BJ (cell line): Measurements from ENCODE around the gene LMBR1L. TPM values are rescaled to one million over a fixed set of nuclear protein-coding genes. Genes with fewer than 3 reads are reported as not detected.
"Not testable (repeated sequence)": the region's sequence is repeated elsewhere in the genome, so short reads cannot be mapped to it uniquely, and the experiment has no call there.

Source experiments
- CTCF ChIA-PET: fragments of 350-600 bp; formaldehyde crosslinking; extraction: SDS; loops from one replicate; lab custom pipeline; 2021; ENCODE audit warnings: antibody characterized with exemption, inconsistent platforms; lab: Yijun Ruan, JAX
- POLR2A ChIA-PET: fragments of 300-600 bp; sonication (Branson Sonifier 250); formaldehyde crosslinking; extraction: SDS; loops from one replicate; lab custom pipeline; 2021; ENCODE audit warnings: antibody characterized with exemption; lab: Charles Lee
- DNase-seq: peaks from one replicate; pipeline ENCODE4 v3.0.0-alpha.2; 2011; ENCODE audit warnings: low read depth
- H3K27me3 ChIP-seq: 2 replicates; pipeline ENCODE4 v1.6.0; 2011; ENCODE audit warnings: low read length; ENCODE audit not compliant: control insufficient read depth, insufficient read depth
- H3K36me3 ChIP-seq: 2 replicates; pipeline ENCODE4 v1.5.1; 2011; ENCODE audit warnings: low read length; ENCODE audit not compliant: control insufficient read depth, insufficient read depth
- H3K4me3 ChIP-seq: 2 replicates; pipeline ENCODE4 v1.5.1; 2011; ENCODE audit warnings: low read depth, mild to moderate bottlenecking, control low read depth, low read length
- polyA plus RNA-seq: library from polyadenylated mRNA; depleted of rRNA; stranded (reverse); fragments of >200 nt; gene quantifications from 2 replicates; pipeline ENCODE4 v1.2.3, GENCODE V29; 2011
- TF ChIP-seq, protein P1 (sequence below): IDR thresholded peaks from 2 replicates; pipeline ENCODE4 v1.5.1; 2011; ENCODE audit warnings: low read depth, mild to moderate bottlenecking, control low read depth, inconsistent platforms, low read length, moderate library complexity; ENCODE audit not compliant: insufficient read depth

The LMBR1L gene
- polyA plus RNA-seq, 1 experiment, result 63.1 TPM

DNA sequence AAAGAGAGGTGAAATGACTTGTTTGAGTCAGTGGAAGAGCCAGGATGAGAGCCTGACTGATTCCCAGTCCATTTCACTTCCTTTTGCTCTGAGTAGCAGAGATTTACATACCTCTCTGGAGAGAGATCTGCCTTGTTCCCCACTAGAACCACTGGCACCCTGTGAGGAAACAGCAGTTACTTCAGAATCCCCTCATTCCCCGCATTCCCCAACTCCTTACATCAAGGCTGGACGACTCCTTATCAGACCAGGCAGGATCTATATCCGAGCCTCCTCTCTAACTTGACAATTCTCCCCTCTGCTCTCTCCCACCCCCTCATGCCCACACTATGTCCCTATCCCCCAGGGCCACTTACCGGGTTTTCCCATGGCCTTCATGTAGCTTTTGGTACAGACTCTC is 44.5 kb downstream of the LMBR1L start:
- Histone ChIP-seq H3K4me3 (no peak overlapping the region), H3K36me3 (no peaks in the 10 kb centered on the region), H3K27me3 (no peaks in the 10 kb centered on the region)
- POLR2A ChIA-PET, result interaction anchor here (0.7 kb wide), 1 partner anchor 45 kb away, joined by 3 read pairs; no protein-coding TSS in a partner anchor
- no peak for DNase-seq
- CTCF ChIA-PET, result interaction anchor here (1.0 to 7.5 kb wide), 8 partner anchors 9 to 59 kb away, joined by 3 to 98 read pairs (median 7); no protein-coding TSS in a partner anchor
- TF ChIP-seq, protein P1, sequence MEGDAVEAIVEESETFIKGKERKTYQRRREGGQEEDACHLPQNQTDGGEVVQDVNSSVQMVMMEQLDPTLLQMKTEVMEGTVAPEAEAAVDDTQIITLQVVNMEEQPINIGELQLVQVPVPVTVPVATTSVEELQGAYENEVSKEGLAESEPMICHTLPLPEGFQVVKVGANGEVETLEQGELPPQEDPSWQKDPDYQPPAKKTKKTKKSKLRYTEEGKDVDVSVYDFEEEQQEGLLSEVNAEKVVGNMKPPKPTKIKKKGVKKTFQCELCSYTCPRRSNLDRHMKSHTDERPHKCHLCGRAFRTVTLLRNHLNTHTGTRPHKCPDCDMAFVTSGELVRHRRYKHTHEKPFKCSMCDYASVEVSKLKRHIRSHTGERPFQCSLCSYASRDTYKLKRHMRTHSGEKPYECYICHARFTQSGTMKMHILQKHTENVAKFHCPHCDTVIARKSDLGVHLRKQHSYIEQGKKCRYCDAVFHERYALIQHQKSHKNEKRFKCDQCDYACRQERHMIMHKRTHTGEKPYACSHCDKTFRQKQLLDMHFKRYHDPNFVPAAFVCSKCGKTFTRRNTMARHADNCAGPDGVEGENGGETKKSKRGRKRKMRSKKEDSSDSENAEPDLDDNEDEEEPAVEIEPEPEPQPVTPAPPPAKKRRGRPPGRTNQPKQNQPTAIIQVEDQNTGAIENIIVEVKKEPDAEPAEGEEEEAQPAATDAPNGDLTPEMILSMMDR, result no peak

DNA sequence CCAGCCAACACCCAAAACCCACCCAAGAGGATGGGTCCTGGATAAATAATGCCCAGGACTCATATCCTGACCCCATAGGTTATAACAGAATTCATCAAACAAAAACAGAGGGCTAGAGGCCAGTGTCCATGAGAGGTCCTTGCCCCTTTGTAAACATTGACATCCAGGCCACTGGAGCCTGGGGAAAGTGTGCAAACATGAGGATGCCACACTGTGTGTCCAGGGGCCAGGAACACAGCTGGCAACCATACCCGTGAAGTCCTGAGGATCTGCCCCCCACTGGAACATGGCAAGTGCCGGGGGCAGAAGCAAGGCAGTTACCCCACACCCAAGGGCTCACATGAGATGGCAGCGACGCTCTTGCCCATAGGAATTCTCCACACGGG is 45.9 kb downstream of the LMBR1L start:
- no peaks in the 10 kb centered on the region for H3K27me3 ChIP-seq
- TF ChIP-seq, protein P1, result no peak
- H3K4me3 ChIP-seq, result no peak overlapping the region
- DNase-seq, result no peak
- H3K36me3 ChIP-seq, result no peaks in the 10 kb centered on the region
- POLR2A ChIA-PET, result no interaction called here
- CTCF ChIA-PET, result interaction anchor here (0.6 to 7.5 kb wide), 28 partner anchors 9 to 278 kb away, joined by 3 to 98 read pairs (median 7); partner anchors contain the start of genes DHH and LMBR1L

DNA sequence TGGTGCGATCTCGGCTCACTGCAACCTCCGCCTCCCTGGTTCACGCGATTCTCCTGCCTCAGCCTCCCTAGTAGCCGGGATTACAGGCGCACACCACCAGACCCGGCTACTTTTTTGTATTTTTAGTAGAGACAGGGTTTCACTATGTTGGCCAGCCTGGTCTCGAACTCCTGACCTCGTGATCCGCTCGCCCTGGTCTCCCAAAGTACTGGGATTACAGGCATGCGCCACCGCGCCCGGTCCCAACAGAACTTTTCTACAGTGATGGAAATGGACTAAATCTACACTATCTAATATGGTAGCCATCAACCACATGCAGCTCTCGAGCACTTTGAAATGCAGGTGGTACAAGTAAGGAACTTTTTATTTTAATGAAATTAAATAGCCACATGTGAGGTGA is 48.7 kb downstream of the LMBR1L start:
- H3K27me3 ChIP-seq, DNase-seq, H3K36me3 ChIP-seq, H3K4me3 ChIP-seq, POLR2A ChIA-PET: not testable (repeated sequence)
- CTCF ChIA-PET, result interaction anchor here (0.6 to 7.5 kb wide), 3 partner anchors 13 to 229 kb away, joined by 3 to 98 read pairs (median 38); no protein-coding TSS in a partner anchor

DNA sequence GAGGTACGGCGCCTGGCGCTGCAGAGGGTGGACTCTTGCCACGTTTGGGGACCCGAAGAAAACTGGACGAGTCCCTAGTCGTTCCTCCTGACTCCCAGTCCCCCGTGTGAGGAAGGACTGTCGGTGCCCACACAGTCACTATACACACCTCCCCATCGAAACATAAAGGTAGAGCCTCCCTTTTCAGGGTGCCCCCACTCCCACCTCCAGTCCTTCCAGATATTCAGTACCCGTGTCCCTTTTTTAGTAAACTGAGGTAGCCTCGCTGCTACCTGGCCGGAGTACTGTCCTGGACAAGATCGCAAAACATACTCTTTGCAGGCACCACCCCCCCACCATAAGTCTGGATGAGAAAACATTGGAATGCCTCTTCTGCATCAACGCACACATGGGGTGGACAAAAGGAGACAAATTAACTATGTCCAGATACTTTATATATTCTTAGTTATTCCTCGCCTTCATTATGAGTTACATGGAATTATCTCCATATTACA is 49.4 kb downstream of the LMBR1L start:
- DNase-seq, result no peak
- TF ChIP-seq, protein P1, result no peak
- Histone ChIP-seq H3K27me3 (no peaks in the 10 kb centered on the region), H3K36me3 (no peaks in the 10 kb centered on the region), H3K4me3 (peak overlapping the region; percentile 88)
- CTCF ChIA-PET, result interaction anchor here (0.6 kb wide), 1 partner anchor 230 kb away, joined by 3 read pairs; no protein-coding TSS in a partner anchor
- POLR2A ChIA-PET, result no interaction called here

DNA sequence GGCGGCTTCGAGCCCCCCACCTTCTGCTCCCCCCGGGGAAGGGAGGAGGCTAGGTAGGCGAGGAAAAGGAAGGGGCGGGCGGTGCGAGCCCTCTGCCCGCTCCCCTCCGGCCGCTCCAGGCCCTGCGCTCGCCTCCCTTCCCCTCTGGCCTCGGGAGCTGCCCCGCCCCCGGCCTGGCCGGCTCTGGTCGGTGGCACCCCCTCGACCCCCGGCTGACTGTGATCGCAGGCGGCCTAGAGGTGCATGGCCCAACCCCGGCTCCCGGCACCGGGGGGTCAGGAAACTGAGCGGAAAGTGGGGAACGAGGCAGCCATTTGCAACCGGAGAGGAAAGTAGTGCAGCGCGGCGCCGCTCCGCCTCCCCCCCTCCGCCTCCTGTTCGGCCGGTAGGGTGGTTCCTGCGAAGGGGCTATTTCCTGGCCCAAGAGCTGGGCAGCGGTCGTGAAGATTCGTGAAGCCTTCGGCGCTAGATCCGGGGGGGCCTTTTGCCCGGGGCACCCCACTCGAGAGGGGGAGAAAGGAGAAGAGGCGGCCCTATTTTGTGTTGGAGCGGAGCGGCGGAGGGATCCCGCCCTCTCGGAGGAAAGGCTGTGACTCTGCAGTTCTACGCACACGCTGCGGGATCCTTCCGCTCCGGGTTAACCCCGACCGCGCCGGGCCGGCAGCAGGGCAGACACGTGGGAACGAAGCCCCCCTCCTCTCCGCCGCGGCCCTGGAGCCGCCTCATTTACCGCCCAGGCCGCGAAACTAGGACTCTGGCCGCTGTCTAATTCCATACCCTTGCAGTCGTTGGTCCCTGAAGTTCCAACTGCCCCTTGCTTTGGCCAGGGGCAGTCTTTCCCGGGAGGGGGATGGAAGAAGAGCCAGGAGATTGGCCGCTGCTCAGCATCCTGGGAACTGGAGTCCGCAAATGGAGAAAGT is 50.1 kb downstream of the LMBR1L start, which contains the start of gene KMT2D:
Gene KMT2D (minus strand): TSS at position 558 of the 920 bp plus-strand sequence. CDS start 5,470 bp downstream, outside the sequence.
- POLR2A ChIA-PET, result no interaction called here
- CTCF ChIA-PET, result interaction anchor here (1.4 to 2.7 kb wide), 4 partner anchors 28 to 60 kb away, joined by 3 to 10 read pairs (median 6); partner anchors contain the start of gene DHH
- TF ChIP-seq, protein P1, result peak; percentile 49

More for the DNA sequence above, 50.1 kb downstream of the LMBR1L start, which contains the start of gene KMT2D:
- H3K4me3 ChIP-seq, result peak within 1 kb of the TSS; percentile 88
- H3K36me3 ChIP-seq, result no peaks in the 10 kb centered on the region
- no peaks in the 10 kb centered on the region for H3K27me3 ChIP-seq
- peak; percentile 39 for DNase-seq
